ENCODE results near the gene JARID2.
A peak's percentile ranks its signal among the peaks of the same experiment; 100 is the strongest.
"Not testable (repeated sequence)": the region's sequence is repeated elsewhere in the genome, so short reads cannot be mapped to it uniquely, and the experiment has no call there.

JARID2 gene

GRCh38 chr6:15522856-15523529 lies 277.1 kb downstream of the JARID2 start:
- no peak for DNase-seq (ENCODE audit: low read depth)

DNA sequence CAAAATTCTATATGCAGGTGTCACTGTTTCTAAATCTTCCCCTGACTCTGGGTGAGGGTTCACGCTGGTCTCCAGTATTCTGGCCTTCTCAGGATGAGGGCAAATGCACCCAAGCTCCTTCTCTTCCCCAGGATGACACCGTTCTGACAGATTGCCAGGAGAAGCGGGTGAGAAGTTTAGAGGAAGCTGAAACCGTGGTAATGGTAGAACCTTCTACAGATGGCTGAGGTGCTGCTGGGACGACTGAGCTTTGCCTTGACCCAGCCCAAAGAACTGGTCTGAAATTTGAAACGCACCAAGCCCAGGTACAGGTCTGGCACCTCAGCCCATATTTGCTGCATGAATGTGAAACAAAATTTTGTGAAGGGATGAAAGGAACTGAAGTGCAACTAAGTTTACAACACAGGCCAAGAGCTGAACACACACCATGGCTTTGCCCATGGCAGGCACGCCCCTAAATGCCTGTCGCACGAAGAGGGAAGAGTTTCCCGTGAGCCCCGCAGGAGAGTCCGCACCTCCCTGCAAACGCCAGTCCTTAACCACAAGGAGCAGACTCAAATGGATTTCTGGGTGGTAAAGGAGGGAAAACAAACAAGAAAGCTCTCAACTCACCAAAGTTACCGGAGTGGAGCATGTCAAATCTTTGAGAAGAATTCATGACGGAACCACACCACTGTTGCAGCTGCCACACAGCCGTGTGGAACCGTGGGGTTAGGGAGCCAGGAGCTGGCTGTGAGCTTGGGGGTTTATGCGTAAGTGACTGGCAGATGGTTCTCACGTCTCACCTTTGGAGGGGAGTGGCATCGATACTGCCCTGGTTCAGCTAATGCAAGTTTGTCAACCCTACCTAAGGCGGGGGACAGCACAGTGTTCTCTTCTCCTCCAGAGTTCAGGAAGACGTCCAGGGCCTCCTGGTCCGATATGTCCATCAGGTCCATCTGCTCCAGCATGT lies 278.1 kb downstream of the JARID2 start:
- no peak for DNase-seq (ENCODE audit: low read depth)

- no peak for DNase-seq (ENCODE audit: low read depth)
These were observed 279.1 kb downstream of the JARID2 start for GRCh38 chr6:15524861-15525401.

DNA sequence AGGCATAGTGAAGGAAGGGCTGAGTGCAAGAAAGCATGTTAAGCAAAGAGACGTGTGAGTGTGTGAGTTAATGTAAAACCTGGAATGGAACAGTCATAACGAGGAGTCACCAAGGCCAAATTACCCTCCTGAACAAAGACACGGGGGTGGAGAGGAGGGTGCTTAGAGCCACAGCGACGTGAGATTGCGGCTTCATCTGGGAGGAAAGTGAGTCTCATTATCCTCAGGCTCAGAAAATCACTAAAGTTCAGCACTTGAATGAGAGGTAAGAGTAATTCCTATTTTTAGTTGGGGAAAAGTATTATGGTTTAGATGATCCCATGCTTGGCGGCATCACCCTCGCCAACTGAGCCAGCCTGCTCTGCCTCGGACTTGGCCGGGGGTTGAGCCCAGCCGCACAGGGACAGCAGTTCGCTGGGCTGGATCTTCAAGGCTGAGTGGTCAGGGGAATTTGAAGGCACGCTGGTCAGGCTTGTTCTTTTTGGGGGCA lies 280.4 kb downstream of the JARID2 start:
- no peak for DNase-seq (ENCODE audit: low read depth)

DNA sequence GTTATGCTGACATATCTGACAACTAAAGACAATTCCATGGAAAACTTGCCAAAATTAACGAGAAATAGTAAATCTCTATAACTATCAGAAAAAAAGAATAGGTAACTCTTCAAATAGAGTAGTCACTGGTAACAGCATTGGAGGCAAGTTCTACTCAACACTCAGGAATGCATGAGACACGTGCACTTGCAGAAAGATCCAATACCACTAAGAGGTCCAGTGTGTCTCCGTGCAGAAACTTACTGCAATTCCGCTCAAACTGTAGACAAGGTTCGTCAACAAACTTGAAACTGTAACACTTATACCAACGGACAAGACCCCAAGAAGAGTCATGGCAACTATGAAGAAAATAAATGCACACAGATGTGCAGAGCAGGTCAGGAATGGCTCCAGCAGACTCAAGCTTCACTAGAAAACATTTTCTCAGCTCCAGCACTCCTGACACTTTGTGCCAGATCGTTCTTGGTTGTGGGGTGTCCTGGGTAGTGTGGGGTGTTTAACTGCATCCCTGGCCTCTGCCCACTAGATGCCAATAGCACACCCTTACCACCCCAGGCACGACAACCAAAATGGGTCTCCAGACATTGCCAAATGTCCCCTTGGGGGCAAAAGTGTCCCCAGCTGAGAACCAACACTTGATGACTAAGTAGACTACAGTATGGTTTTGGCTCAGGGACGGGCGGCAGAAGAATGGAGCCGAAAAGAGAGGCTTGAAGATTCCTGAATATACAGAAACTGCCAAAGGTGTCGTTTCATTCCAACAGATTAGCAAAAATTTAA lies 282.2 kb downstream of the JARID2 start:
- DNase-seq (ENCODE audit: low read depth) = peak; percentile 20

- DNase-seq (ENCODE audit: low read depth) = no peak
These were observed 283.0 kb downstream of the JARID2 start for GRCh38 chr6:15528870-15529269.

- no peak for DNase-seq (ENCODE audit: low read depth)
These were observed 284.5 kb downstream of the JARID2 start for GRCh38 chr6:15530411-15530810.

DNA sequence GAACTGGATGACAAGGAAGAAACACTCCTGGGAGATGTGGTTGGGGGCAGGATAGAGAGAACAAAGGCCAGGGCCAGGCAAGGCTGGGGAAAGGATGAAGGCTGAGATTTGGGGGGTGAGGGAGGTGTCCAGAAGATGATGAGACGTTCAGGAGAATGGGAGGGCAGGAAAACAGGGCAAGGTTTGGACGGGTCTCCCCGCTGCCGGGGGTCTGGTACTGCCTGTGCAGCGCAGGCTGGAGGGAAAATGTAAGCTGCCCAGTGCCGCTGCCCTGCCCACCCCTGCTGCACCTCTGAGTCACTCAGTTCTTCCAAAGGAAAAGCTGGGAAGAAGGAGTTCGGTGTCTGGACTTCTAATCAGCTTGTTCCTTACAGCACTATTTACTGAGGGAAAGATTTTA lies 286.1 kb downstream of the JARID2 start:
- DNase-seq (ENCODE audit: low read depth) = no peak

DNA sequence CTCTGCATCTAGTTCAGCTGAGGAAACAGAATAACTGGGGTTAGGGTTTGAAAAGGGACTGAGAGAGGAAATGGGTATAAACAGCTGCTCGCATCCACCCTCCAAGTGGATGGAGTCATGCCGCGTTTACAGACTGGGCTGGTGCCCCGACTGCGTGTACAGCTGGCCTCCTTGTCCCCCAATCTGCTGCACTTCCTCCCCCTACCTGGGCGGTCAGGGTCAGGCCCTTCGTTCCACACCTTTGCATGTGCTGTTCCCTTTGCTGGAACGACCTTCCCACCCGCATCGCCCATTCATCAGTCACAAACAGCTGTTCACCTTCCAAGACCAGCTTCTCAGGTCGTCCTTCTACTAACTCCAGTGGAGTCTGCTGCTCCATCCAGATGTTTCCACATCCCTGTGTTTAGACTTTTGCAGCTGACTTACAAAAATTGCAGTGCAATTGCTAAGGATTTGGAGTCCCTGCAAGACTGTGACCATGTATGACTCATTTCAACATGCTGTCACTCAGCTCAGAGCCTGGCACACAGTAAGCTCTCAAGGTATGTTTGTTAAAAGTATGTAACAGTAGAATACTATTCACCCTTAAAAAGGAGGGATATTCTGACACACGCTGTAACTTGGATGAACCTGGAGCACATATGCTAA lies 287.6 kb downstream of the JARID2 start:
- no peak for DNase-seq (ENCODE audit: low read depth)

- DNase-seq (ENCODE audit: low read depth) = peak; percentile 15
These were observed 289.1 kb downstream of the JARID2 start for GRCh38 chr6:15534974-15535373.

DNA sequence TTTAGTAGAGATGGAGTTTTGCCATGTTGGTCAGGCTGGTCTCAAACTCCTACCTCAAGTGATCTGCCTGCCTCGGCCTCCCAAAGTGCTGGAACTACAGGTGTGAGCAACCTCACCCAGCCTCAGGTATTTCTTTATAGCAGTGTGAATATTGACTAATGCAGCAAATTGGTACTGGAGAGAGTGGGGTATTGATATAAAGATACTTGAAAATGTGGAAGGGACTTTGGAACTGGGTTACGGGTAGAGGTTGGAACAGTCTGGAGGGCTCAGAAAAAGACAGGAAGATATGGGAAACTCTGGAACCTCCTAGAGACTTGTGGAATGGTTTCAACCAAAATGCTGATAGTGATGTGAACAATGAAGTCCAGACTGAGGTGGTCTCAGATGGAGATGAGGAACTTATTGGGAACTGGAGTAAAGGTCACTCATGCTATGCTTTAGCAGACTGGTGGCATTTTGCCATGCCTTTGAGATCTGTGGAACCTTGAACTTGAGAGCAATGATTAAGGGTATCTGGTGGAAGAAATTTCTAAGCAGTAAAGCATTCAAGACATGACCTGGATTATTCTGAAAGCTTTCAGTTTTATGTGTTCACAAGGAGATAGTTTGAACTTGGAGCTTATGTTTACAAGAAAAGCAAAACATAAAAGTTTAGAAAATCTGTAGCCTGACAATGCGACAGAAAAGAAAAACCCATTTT lies 289.8 kb downstream of the JARID2 start:
- DNase-seq (ENCODE audit: low read depth) = peak; percentile 14

DNA sequence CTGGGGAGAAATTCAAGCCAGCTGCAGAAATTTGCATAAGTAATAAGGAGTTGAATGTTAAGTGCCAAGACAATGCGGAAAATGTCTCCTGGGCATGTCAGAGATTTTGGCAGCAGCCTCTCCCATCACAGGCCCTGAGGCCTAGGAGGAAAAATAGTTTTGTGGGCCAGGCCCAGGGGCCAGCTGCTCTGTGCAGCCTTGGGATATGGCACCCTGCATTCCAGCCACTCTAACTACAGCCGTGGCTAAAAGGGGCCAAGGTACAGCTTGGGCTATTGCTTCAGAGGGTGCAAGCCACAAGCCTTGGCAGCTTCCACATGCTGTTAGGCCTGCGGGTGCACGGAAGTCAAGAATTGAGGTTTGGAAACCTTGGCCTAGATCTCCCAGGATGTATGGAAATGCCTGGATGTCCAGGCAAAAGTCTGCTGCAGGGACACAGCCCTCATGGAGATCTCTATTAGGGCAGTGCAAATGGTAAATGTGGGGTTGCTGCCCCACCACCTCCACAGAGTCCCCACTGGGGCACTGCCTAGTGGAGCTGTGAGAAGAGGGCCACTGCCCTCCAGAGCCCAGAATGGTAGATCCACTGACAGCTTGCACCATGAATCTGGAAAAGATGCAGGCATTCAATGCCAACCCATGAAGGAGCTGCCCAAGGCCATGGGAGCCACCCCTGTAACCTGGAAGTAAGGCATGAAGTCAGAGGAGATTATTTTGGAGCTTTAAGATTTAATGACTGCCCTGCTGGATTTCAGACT lies 290.5 kb downstream of the JARID2 start:
- no peak for DNase-seq (ENCODE audit: low read depth)

- DNase-seq (ENCODE audit: low read depth) = no peak
These were observed 292.2 kb downstream of the JARID2 start for GRCh38 chr6:15538106-15538505.

GRCh38 chr6:15538766-15539495 lies 293.1 kb downstream of the JARID2 start:
- DNase-seq (ENCODE audit: low read depth) = no peak

GRCh38 chr6:15539722-15540270 lies 293.9 kb downstream of the JARID2 start:
- peak; percentile 59 for DNase-seq (ENCODE audit: low read depth)

DNA sequence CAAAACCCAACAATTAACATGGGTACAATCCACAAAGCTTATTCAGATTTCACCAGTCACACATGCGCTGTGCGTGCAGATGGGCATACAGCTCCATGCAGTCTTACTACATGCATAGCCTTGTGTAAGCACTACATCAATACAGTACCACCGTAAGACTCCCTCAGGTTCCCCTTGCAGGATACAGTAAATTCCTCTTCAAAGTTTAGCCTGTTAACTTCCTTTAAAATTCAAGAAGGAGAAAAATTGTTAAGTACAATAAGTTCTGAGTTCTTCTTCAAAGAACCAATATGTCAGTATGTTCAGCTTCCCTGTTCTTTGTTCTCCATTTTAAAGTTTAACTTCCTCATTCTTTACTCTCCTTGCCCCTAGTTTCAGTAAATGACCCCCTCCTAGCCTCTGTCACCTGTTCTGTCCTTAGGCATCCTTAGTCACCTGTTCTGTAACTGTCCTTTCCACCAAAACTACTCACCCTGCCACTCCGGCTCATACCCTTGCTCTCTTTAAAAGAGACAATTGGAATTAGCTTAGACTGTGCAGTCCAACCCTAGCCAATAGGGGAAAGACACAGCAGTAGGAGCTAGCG lies 297.6 kb downstream of the JARID2 start:
- DNase-seq (ENCODE audit: low read depth) = not testable (repeated sequence)

DNA sequence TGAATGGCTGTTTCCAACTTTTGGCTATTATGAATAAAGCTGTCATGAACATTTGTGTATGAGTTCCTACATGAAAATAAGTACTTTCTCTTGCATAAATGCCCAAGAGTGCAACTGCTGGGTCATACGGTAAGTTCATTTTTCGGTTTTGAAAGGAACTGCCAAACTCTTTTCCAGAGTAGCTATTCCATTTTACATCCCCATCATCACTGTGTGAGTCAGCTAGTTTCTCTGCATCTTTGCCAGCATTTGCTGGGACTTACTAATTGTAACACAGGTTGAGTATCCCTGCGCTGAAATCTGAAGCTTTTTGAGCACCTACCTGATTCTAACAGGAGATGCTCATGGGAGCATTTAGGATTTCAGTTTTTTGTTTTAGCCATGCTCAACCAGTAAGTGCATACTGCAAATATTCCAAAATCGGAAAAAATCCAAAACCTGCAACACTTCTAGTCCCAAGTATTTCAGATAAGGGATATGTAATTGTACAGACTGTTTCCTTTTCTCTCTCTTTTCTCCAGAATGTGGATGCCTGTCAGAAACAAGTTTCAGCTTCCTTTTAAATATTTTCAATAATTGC lies 298.5 kb downstream of the JARID2 start:
- DNase-seq (ENCODE audit: low read depth) = no peak

DNA sequence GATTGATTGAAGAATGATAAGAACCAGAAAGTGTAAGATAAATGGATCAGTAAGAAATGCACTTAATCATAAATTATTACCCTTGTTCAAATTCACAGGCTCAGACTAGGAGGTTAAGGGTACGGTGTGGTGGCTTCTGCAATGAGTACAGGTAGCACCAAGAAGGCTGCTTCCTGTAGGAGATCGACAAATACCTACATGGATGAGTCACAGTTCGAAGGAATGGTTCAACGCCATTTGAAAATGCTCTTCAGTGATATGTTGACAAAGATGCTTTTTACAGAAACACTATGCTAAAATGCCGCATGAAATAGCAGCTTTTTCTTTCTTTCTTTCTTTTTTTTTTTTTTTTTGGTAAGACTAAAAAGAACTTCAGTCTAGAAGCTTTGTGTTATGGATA lies 300.7 kb downstream of the JARID2 start:
- no peak for DNase-seq (ENCODE audit: low read depth)
